Esophagus muscularis mucosa (tissue), 4 donors: ENCODE data around the gene SOX8. TPM values are rescaled to one million over a fixed set of nuclear protein-coding genes. Genes with fewer than 3 reads are reported as not detected.

ENCODE experiments used
- DNase-seq: peaks from one replicate; pipeline ENCODE4 v3.0.0-alpha.2; 2017; ENCODE audit errors: extremely low spot score
- H3K27ac ChIP-seq, 4 donors: fragments of 200-600 bp; sonication (generic); replicated peaks in 1 of 4; 1 replicate in 3 of 4; 2 replicates in 1 of 4; pipeline ENCODE4 v1.5.1; 2016 to 2019; ENCODE audit warnings: mild to moderate bottlenecking in 1 of 4
- H3K27me3 ChIP-seq, 4 donors: fragments of 200-600 bp; sonication (generic); one replicate each; pipeline versions ENCODE4 v1.5.1 to v1.6.0; 2016 to 2019
- H3K36me3 ChIP-seq, 4 donors: fragments of 200-600 bp; sonication (generic); one replicate each; pipeline ENCODE4 v1.5.1; 2016 to 2019
- H3K4me1 ChIP-seq, 4 donors: fragments of 200-600 bp; sonication (generic); one replicate each; pipeline ENCODE4 v1.5.1; 2016 to 2019
- H3K4me3 ChIP-seq, 4 donors: fragments of 200-600 bp; sonication (generic); 1 replicate in 2 of 4; 2 replicates in 2 of 4; pipeline ENCODE4 v1.5.1; 2016 to 2019; ENCODE audit warnings: mild to moderate bottlenecking in 4 of 4, moderate library complexity in 1 of 4
- H3K9me3 ChIP-seq, 4 donors: fragments of 200-600 bp; sonication (generic); 1 replicate in 3 of 4; 2 replicates in 1 of 4; pipeline ENCODE4 v1.5.1; 2016 to 2019
- CTCF ChIP-seq, 3 experiments: fragments of 200-600 bp in 2 of 3; fragments of 450-650 bp in 1 of 3; sonication (generic) in 2 of 3; IDR thresholded peaks; one replicate each; pipeline ENCODE4 v1.5.1; 2017 to 2019; ENCODE audit warnings: antibody characterized with exemption in 3 of 3, mild to moderate bottlenecking in 2 of 3, moderate library complexity in 1 of 3
- EP300 ChIP-seq: sonication (generic); formaldehyde crosslinking; IDR thresholded peaks from one replicate; pipeline ENCODE4 v1.6.1; 2017; ENCODE audit warnings: antibody characterized with exemption
- POLR2A ChIP-seq: fragments of 450-650 bp; IDR thresholded peaks from one replicate; pipeline ENCODE4 v1.6.1; 2017; ENCODE audit warnings: antibody characterized with exemption, moderate library complexity, mild to moderate bottlenecking, low read depth
- POLR2AphosphoS5 ChIP-seq, 2 donors: sonication (generic); formaldehyde crosslinking; IDR thresholded peaks; one replicate each; pipeline ENCODE4 v1.6.1; 2017; ENCODE audit warnings: antibody characterized with exemption in 2 of 2
- WGBS: methylation state at CpG from one replicate; pipeline ENCODE4 v1.1.5; 2018; 5-methylcytosine and 5-hydroxymethylcytosine counted together
- intact Hi-C: fragments of 100-400 bp; cut with DNase I; formaldehyde crosslinking; loops from one replicate; pipeline ENCODE4 v1.15.1; 2023
- total RNA-seq, 4 donors: library from RNA; depleted of rRNA; stranded (reverse); fragments of >200 nt; gene quantifications; one replicate each; pipeline versions ENCODE4 v1.1.0 to v1.2.1, GENCODE V29; 2016

The SOX8 gene
- total RNA-seq, 4 donors from 2014 or later: 4.1 to 4.6 (median 4.3) TPM

GRCh38 chr16:971582-971905 lies 10.0 kb upstream of the SOX8 start:
- intact Hi-C loops: no loop called here
- TF ChIP-seq POLR2AphosphoS5 (IDR thresholded peaks at IDR 0.05): no peak
- TF ChIP-seq CTCF (IDR thresholded peaks at IDR 0.05): no peak
- TF ChIP-seq EP300: no peak
- TF ChIP-seq POLR2A: no peak
- H3K9me3 ChIP-seq: no peaks in the 10 kb centered on the region
- no peaks in the 10 kb centered on the region for H3K27me3 ChIP-seq
- 96% methylated on average over 5 of the region's 5 CpGs for WGBS
- peaks cover 10 to 24% (median 13%) of the 10 kb centered on the region in 4 donors for H3K36me3 ChIP-seq
- peak overlapping the region; percentile 30 to 87 (median 80) for H3K27ac ChIP-seq
- H3K4me3 ChIP-seq: peak overlapping the region in 2 of 4 donors; percentile 82 to 94
- peaks cover 17 to 39% (median 32%) of the 10 kb centered on the region in 4 donors for H3K4me1 ChIP-seq
- no peak for DNase-seq

GRCh38 chr16:971981-972315 lies 9.6 kb upstream of the SOX8 start:
- Histone ChIP-seq H3K9me3 (no peaks in the 10 kb centered on the region), H3K27ac (peak overlapping the region in 1 of 4 donors; percentile 15), H3K4me3 (no peak overlapping the region), H3K4me1 (peaks cover 17 to 43% (median 35%) of the 10 kb centered on the region in 4 donors), H3K36me3 (peaks cover 8 to 20% (median 11%) of the 10 kb centered on the region in 4 donors), H3K27me3 (no peaks in the 10 kb centered on the region)
- TF ChIP-seq POLR2A (no peak), CTCF (IDR thresholded peaks at IDR 0.05) (no peak), POLR2AphosphoS5 (IDR thresholded peaks at IDR 0.05) (no peak)
- intact Hi-C loops: no loop called here
- DNase-seq: no peak
- WGBS: 90% methylated on average over 8 of the region's 8 CpGs

- H3K27ac ChIP-seq: peak overlapping the region in 1 of 4 donors; percentile 15
- intact Hi-C loops: no loop called here
- H3K36me3 ChIP-seq: peaks cover 3 to 15% (median 6%) of the 10 kb centered on the region in 4 donors
- H3K4me3 ChIP-seq: no peak overlapping the region
- TF ChIP-seq CTCF (IDR thresholded peaks at IDR 0.05): no peak
- no peak for TF ChIP-seq POLR2AphosphoS5 (IDR thresholded peaks at IDR 0.05)
- TF ChIP-seq POLR2A: no peak
- no peak for TF ChIP-seq EP300
- WGBS: 96% methylated on average over 15 of the region's 32 CpGs
- H3K9me3 ChIP-seq: no peaks in the 10 kb centered on the region
- peaks cover 17 to 48% (median 41%) of the 10 kb centered on the region in 4 donors for H3K4me1 ChIP-seq
- DNase-seq: no peak
- H3K27me3 ChIP-seq: peaks cover 0 to 2% (median 0%) of the 10 kb centered on the region in 4 donors
These were observed 9.1 kb upstream of the SOX8 start for GRCh38 chr16:972316-973002.

- Histone ChIP-seq H3K9me3 (no peaks in the 10 kb centered on the region), H3K4me3 (no peak overlapping the region), H3K27me3 (peaks cover 0 to 11% (median 0%) of the 10 kb centered on the region in 4 donors), H3K36me3 (peaks cover 0 to 6% (median under 1%) of the 10 kb centered on the region in 4 donors), H3K27ac (no peak overlapping the region), H3K4me1 (peaks cover 17 to 53% (median 44%) of the 10 kb centered on the region in 4 donors)
- DNase-seq: no peak
- WGBS: 81% methylated on average over 17 of the region's 17 CpGs
- intact Hi-C loops: no loop called here
- TF ChIP-seq POLR2AphosphoS5 (IDR thresholded peaks at IDR 0.05) (no peak), CTCF (IDR thresholded peaks at IDR 0.05) (no peak), POLR2A (no peak), EP300 (no peak)
These were observed 8.2 kb upstream of the SOX8 start for GRCh38 chr16:973366-973765.
